HG03159 (cell line): ENCODE data around the gene IL17RD.

Experiments used
- ATAC-seq: cut with Tn5 transposase; IDR thresholded peaks from one replicate; pipeline ENCODE4 v1.9.1; 2021; ENCODE audit warnings: mild to moderate bottlenecking, moderate library complexity; ENCODE audit not compliant: unreplicated experiment

Gene IL17RD

DNA sequence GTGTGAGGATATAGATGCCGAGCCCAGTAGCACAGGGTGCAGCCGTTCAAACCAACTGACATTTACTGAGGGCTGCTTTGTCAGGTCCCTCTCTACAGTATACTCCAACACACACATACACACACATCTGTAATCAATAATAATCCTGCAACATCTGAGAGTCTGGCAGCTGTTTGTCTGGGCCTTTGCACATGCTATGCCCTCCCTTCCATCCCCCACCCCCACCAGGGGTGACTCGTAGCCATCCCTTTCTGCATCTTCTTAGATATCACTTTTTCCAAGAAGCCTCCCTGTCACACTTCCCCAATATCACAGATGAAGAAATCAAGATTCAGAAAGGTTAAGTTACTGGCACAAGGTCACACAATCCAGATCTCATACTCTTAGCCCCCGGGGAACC lies 91.0 kb downstream of the IL17RD start:
- no peak for ATAC-seq

DNA sequence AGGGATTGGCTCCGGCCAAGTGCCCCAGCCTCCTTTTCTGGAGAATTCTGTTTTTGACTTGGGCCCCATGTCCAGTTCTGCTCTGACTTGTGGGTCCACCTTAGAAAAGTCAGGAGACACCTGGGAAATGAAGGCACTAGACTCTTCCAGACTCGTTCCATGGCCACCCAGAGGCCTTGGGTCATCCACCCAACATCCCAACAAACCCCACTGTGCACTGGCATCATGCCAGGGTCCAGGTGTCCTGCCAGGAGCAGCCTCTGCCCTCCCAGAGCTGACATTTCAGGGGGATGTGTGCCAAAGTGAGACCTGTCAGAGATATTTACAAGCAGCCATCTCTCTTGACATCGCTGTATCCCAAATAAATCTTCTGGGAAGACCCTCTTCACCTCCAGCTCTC lies 91.5 kb downstream of the IL17RD start:
- no peak for ATAC-seq

DNA sequence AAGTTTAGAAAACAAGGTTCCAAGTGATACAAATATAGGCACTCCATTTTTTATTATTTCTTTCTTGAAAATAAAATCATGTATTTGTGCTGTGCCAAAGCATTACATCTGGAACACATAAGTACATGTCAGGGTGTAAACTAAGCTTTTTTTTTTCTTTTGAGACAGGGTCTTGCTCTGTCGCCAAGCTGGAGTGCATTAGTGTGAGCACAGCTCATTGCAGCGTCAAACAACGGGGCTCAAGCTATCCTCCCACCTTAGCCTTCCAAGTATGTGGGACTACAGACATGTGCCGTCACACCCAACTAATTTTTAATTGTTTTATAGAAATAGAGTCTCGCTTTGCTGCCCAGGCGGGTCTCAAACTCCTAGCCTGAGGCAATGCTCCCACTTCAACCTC lies 95.7 kb downstream of the IL17RD start:
- ATAC-seq = no peak

DNA sequence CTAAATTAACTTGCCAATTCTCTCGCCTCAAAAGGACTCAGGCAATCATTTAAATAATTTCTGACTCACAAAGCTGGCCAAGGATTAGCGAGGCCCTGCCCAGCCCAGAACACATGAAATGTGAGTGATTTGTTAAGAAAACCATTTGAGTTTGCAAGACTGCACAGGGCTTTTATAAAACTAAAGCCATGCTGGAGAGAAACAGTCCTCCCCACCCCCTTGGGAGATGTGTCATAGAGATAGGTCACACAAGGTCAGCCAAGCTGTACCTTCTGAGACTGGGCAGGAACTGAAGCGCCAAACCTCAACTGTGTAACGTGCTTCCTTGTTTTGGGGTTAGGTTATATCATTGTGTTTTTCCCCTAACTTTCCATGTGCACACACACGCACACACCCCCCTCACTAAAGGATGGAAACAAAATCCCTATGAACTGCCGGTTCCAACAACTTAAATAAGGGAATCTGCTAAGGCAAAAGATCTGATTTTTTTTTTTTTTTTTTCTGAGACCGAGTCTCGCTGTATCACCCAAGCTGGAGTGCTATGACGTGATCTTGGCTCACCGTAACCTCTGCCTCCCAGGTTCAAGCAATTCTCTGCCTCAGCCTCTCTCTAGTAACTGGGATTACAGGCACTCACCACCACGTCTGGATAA lies 96.6 kb downstream of the IL17RD start:
- peak; percentile 99 for ATAC-seq

DNA sequence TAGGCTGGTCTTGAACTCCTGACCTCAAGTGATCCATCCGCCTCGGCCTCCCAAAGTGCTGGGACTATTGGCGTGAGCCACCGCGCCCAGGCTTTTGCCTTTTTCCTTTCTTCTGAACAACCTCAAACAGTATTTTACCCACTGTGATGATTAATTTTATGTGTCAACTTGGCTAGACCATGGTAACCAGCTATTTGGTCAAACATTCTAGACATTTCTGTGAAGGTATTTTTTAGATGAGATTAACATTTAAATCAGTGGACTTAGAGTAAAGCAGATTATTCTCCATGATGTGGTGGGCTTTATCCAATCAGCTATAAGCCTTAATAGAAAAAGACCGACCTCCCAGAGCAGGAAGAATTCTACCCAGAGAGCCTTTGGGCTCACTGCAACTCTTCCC lies 98.7 kb downstream of the IL17RD start:
- no peak for ATAC-seq

DNA sequence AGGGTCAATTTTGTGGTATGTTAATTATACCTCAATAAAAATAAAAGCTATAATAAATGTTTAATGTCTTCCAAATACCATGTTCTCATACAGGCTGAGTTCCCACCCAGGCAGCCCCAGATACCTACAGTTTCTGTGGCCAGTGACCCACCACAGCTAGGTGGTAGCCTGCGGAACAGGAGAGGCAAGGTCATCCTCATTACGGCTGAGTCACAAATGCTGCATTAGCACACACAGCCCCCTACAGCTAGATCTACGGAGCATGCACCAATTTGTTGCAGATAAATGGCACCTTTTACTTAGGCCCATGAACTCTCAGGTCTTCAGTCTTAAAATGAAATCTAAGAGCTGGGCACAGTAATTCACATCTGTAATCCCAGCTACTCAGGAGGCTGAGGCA lies 99.6 kb downstream of the IL17RD start:
- no peak for ATAC-seq

DNA sequence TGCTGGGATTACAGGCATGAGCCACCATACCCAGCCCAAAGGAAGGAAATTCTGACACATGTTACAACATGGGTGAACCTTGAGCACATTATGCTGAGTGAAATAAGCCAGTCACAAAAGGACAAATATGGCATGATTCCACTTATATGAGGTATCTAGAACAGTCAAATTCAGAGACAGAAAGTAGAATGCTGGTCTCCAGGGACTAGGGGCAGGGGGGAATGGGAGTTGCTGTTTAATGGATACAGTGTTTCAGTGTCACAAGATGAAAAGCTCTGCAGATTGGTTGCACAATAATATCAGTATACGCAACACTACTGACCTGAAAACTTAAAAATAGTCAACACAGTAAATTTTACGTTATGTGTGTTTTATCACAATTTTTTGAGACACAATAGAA lies 100.6 kb downstream of the IL17RD start:
- no peak for ATAC-seq

DNA sequence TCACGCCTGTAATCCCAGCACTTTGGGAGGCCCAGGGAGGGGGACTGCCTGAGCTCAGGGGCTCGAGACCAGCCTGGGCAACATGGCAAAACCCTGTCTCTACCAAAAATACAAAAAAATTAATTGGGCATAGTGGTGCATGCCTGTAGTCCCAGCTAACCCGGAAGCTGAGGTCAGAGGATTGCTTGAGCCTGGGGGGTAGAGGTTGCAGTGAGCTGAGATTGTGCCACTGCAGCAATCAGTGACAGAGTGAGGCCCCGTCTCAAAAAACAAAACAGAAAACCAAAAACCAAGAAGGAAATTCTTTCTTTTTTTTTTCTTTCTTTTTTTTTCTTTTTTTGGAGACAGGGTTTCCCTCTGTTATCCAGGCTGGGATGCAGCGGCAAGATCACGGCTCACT lies 101.2 kb downstream of the IL17RD start:
- ATAC-seq = no peak

DNA sequence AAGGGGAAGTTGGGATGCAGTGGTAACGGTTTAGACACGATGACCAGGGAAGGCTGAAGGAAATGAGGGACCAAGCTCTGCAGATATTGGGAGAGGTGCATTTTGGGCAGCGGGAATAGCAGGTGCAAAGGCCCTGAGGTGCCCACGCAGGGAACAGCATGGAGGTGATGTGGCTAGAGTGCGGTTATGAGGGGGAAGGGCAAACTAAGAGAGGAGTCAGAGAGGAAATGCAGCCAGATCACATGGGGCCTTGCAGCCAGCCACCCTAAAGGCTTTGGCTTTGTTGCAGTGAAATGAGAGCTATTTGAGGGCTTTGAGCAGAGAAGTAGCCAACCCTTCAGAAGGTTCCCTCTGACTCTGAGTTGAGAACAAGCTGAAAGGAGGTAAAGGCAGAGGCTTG lies 102.1 kb downstream of the IL17RD start:
- no peak for ATAC-seq

DNA sequence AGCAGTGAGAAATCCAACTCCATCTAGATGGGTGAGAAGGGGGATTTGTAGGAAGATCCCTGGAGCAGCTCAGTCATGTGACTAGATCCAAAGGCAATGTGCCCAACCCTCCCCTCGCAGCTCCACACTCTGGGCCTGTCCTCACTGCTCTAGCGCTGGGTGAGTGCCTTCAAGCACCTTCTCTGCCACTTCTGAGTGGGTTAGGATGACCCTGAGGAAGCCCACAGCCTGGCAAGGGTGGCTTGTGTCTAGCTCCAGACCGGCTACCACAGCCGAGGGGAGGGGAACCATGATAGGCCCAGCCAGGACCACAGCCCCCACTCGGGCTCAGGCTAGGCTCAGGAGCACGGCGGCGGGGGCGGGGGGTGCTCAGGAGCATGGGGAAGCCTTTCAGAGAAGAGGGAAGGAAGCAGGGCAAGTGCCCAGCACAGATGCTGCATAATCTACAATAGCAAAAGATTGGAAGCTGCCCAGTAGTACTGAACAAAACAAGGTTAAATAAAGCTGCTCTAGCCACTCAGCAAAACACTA lies 103.0 kb downstream of the IL17RD start:
- ATAC-seq = no peak

DNA sequence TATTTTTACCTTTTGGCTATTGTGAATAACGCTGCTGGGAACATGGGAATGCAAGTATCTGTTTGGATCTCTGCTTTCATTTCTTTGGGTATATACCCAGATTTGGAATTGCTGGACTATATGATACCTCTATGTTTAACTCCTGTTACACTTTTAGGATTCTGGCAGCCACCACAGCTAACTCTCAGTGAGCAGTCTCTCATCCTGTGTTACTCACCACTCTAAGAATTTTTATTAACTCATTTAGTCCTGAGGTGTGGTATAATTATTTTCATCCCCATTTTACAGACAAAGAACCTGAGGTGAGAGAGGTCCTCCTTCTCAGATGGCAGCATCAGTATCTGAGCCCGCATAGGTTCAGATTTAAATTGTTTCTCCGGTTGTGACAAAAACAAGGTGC lies 103.6 kb downstream of the IL17RD start:
- ATAC-seq = no peak

DNA sequence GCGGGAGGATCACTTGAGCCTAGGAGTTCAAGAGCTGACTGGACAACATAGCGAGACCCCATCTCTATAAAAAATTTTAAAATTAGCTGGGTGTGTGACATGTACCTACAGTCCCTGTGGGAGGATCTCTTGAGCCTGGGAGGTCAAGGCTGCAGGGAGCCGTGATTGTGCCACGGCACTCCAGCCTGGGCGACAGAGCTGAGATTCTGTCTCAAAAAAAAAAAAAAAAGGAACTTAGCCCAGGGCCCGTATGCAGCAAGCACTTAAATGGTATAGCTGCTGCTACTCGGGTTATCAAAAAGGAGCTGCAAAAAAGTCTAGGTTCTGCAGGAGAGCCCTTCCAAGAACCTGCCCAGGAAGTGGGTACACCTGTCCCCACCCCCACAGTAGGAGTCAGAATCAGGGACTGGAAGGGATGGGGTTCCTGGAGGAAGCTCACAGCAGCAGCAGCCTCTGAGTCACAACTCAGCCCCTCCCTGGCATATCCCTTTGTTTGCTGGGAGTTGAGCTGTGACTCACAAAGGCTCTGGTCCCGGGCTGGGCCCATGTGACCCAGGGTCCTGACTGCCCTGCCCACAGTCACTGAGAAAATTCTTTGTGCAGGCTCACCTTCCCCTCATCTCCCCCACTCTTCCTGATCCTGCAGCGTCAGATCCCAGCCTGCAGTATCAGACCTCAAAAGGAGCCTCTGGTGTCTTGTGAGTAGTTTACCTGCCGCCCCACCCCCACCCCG lies 104.9 kb downstream of the IL17RD start, which contains the start of gene SPATA12:
SPATA12 (plus strand) TSS at position 576 of the 733 bp plus-strand sequence. CDS start 13,031 bp downstream, outside the sequence.
- ATAC-seq = no peak

DNA sequence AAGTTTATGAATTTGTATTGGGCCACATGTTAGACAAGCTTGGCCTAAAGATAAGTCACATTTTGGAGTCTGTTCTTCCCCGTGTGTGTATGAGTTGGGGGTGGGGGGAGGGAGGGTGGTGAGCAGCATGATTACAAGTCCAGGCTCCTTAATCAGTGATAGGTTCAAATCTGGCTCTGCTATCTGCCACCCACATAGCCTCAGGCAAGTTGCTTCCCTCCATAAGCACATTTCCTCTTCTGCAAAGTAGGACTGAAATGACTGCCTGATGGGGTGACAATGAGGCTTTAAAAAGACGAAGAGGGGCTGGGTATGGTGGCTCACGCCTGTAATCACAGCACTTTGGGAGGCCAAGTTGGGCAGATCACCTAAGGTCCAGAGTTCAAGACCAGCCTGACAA lies 105.7 kb downstream of the IL17RD start:
- ATAC-seq = no peak

DNA sequence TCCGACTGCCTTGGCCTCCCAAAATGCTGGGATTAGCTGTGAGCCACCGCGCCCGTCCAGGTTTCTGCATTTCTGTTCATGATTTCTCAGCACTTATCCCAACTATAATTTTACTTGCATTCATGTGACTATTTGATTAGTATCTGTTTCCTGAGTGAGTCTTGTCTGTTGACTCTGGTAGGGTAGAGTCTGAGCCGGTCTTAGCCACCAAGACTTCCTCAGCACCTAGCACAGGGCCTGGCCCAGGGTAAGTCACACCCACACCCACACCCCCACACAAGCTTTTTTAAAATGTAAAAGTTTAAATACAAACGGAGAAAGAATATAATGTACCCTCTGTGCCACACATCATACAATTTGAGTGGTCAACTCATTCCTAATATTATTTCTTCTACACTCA lies 107.8 kb downstream of the IL17RD start:
- ATAC-seq = no peak

DNA sequence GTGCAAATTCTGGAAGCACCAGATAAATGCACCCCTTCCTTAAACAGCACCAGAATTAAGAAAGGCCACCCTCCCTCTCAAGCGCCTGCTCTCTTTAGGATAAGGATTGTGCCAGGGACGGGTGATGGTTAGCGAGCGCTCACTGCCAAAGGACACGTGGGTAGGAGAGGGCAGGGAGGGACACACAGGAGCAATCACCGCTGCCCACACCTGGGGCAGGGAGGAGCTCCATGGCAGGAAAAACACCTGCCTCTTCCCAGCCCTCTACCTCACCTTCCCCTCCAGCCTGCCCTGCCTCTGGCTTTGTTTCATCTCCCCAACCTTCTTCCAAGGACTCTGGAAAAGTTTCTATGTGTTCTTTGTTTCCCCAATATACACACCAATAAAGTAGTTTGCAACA lies 112.0 kb downstream of the IL17RD start:
- no peak for ATAC-seq

DNA sequence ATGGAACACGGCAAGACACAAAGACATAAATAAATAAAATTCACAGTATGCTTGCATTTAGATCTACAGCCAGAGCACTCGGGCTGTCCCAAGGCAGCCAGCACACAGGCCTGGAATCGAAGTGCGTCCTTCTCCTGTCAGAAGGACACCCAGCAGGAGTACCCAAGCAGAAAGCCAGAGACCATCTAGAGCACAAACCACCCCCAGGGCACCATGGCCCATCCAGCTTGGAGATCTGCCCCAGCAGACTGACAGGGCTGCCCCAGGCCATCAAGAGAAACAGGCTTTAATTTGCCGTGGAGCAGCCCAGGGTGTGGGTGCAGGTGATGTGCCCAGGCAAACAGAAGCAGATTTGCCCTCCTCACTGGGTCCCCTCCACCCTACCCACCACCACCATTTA lies 112.5 kb downstream of the IL17RD start:
- ATAC-seq = no peak

DNA sequence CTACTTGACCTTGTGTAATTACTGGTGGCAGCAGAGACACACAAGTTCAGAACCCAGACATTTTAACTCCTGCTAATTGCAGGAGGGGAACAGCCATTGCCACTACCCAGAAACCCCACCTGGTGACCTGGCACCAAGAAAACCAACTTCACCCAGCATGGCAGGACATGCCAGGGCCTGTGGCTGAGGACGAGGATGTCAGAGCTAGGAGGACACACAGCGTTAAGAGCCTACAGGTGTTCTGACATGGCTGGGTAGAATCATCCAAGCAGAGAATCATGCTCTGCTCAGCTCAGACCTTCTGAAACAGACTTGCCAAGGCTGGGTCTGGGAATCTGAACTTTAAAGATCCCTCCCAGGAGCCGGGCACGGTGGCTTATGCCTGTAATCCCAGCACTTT lies 116.4 kb downstream of the IL17RD start:
- no peak for ATAC-seq

DNA sequence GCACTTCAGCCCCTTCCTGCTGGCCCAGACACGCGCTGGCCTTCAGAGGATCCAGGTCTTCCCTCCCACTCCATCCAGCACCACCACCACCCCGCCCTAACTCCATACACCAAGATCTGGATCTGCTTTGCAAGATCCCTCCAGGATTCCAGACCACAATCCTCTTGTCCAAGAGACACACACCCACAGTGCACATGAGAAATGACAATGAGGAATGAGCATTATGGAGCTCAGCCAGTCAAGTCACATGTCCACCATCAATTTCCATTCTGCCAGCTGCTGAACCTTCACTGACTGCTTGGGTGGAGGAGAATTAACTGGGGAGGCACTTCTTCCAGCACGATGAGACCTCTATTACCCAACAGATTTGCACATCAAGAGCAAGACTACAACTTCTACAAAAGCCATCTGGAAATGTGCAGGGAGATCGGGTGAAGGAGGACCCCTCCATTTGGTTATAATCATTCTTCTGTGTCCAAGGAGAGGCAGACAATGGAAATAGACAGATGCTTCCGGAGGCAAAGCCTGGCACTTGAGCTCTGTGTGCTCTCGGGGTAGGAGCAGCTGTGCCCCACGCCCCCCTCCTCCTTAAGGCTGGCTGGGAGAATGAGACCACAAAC lies 117.0 kb downstream of the IL17RD start:
- no peak for ATAC-seq

DNA sequence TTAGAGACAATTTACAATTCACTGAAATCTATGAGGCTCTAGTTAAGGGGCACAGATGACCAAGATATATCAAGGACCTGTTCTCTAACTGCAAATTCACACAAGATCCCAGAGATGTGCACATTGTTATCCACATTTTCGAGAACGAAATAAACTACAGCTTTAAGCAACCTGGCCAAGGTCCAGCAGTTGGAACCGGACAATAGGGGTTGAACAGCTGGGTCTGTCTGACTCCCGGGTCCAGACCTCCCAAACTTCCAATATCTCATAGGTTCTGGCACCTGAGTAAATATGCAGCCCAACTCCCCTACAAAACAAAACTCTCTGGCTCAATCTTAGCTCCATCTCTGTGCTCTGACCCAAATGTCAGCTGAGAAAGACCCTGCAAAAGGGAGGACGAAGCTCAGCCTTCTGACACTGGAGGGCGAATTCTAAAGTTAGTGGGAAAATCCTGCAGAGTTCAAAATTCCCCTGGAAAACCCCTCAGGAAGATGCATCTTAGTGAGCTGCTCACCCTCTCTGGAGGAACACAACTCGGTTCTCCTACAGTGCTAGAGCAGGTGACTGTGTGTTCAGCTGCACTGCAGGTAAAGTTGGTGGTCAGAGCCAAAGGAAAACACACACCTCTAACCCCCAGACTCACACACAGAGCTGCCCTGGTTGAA lies 118.9 kb downstream of the IL17RD start:
- no peak for ATAC-seq

DNA sequence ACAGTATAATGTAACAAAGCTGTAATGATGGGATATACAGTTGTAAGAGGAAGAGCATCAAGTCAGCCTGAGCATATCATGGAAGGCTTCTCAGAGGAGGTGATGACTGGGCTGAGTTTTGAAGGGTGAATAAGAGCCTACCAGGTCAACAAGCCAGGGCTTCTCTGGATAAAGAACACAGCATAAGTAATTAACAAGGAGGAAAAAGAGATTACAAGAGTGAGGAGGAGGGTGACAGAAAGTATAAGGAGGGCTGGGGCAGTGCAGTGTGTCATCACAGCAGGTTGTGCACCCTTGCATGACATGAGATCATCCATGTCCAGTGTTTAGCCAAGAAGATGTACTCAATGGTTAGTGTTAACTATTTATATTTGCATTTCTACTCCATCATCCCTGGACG lies 121.6 kb downstream of the IL17RD start:
- ATAC-seq = no peak

DNA sequence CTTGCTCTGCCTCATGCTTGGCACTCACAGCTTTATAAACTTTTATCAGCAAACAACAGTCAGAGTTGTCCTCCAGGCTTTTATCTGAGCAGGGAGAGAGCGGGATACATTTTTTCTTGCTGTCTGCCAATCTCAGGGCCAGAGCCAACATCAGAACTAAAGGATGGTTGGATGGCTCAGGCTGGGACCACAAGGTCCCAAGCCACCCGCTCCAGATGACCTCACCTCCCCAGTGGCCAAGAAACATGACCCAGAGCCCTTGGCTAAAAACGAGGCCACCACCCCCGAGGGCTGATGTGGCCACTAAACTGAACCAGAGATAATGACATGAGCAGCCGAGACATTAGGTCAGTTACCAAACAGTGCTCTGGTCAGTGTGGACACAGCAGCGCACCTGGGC lies 123.5 kb downstream of the IL17RD start:
- ATAC-seq = no peak
